Left lobe of liver (tissue), 2 donors: ENCODE results near the gene SLC35D2. TPM values are rescaled to one million over a fixed set of nuclear protein-coding genes. Genes with fewer than 3 reads are reported as not detected.
"Not testable (repeated sequence)": the region's sequence is repeated elsewhere in the genome, so short reads cannot be mapped to it uniquely, and the experiment has no call there.

ENCODE experiments used
- ATAC-seq: fragments of 200-7000 bp; cut with Tn5 transposase; one replicate; pipeline ENCODE4 v1.9.1; 2020; ENCODE audit warnings: mild to moderate bottlenecking, moderate library complexity
- DNase-seq: peaks from one replicate; pipeline ENCODE4 v3.0.0-alpha.2; 2020; ENCODE audit warnings: low spot score
- total RNA-seq: library from RNA; stranded (reverse); gene quantifications from one replicate; pipeline ENCODE4 v1.2.1, GENCODE V29; 2021
- donor health status: DM: no; HTN: no; CAD: no; lungs with moderate emphysema.
- donor health status: DM: no; HTN: yes; CAD: no.

The SLC35D2 gene
- total RNA-seq, 1 donor from 2014 or later = 33.2 TPM

DNA sequence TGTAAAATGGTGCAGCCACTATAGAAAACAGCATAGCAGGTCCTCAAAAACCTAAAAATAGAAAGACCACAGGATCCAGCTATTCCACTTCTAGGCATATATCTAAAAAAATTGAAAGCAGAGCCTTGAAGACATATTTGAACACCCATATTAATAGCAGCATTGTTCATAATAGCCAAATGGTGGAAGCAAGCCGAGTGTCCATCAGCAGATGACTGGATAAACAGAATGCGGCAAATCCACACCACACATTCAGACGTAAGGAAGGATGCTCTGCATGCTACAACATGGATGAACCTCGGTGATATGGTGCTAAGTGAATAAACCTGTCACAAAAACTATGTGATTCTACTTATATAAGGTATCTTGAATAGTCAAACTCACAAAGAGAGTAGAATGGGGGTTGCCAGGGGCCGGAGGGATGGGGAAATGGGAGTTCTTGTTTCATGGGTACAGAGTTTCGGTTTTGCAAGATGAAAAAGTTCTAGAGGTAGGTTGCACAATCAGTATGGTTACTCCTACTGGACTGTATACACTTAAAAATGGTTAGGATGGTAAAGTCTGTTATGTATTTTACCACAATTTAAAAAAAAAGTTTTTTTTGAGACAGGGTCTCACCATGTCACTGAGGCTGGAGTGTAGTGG, 64.5 kb downstream of the SLC35D2 start:
- ATAC-seq (no peak), DNase-seq (no peak)

DNA sequence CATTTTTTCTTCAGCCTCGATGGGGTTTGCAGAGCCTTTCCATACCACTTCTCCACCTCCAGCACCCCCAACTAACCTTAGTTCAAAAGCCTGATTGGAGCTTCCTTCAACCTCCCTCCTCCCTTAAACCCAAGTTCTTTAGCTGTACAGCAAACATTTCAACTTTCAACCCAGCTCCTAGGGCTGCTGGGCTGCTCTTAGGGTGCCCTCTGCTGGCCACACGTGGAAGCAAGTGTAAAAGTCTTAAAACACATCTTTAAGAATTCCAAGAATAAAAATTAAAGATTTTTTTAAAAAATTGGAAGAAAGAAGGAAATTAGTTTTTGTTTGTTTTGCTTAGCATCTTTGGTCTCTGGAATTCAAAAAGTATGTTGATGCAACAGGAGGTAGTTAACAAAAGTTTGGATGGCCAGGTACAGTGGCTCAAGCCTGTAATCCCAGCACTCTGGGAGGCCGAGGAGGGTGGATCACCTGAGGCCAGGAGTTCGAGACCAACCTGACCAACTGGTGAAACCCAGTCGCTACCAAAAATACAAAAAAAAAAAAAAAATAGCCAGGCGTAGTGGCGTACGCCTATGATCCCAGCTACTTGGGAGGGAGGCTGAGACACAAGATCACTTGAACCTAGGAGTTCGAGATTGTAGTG, 66.1 kb downstream of the SLC35D2 start:
- DNase-seq = no peak

DNA sequence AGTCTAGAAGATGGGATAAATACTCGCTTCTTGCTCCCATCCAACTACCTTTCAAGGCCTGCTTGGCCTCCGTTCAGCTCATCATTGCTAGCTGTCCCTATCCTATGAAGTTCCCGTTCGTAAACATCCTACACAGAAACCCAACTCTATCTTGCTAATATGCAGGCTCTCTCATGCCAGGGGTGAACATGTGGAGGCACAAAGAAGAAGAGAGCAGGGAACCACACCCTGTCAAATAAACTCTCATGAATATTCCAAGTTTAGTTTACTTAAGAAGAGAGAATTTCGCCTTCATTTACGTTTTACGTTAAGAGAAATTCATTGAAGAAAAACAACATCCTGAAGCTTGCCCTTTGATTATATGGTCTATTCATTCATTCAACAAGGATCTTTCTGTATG, 73.7 kb downstream of the SLC35D2 start:
- DNase-seq = no peak
- ATAC-seq = no peak

More for the DNA sequence above, 66.1 kb downstream of the SLC35D2 start:
- peak; percentile 92 for ATAC-seq

- not testable (repeated sequence) for ATAC-seq, DNase-seq
Observed at GRCh38 chr9:96306958-96307357, 76.6 kb downstream of the SLC35D2 start.

GRCh38 chr9:96305171-96305570, 78.3 kb downstream of the SLC35D2 start:
- no peak for ATAC-seq

DNA sequence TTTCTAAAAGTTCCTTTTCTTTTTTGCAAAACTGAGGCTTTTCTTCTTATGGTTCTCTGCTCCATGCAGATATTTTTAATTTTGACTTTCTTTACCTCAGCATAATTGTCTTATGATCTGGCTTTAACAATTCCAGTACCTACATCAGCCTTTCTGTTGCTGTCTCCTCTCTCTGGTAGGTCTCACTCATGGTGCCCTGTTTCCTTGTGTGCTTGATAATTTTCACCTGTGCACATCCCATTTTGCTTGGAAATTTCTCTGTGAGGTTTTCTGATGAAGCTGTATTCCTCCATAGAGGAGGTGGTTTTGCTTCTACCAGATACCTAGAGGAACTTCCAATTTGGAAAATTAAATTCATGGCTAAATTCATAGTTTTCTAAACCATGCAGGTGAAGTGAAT, 79.3 kb downstream of the SLC35D2 start:
- DNase-seq (no peak), ATAC-seq (no peak)

More at GRCh38 chr9:96305171-96305570, 78.3 kb downstream of the SLC35D2 start:
- no peak for DNase-seq

GRCh38 chr9:96302021-96302420, 81.5 kb downstream of the SLC35D2 start, which contains the start of gene HSD17B3:
HSD17B3 (minus strand) TSS chr9:96302176; CDS start chr9:96302104, 72 bp downstream.
- no peak for ATAC-seq
- no peak for DNase-seq

GRCh38 chr9:96299823-96300222, 83.7 kb downstream of the SLC35D2 start:
- no peak for ATAC-seq
- DNase-seq = no peak

DNA sequence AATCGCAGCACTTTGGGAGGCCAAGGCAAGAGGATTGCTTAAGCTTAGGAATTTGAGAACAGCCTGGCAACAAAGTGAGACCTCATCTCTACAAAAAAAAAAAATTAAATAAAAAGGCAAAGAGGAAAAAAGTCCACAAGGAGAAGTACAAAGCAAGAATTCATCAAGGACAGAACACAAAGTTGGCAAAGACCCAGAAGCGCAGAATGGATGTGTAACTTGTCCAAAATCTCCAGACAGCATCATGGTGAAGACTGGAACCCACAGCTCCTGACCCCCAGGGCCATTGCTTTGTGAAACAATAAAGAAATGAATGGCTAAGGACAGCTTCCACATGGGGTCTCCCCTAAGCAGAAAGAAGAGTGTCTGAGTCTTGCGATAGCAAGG, 89.4 kb downstream of the SLC35D2 start:
- DNase-seq = no peak
- no peak for ATAC-seq

DNA sequence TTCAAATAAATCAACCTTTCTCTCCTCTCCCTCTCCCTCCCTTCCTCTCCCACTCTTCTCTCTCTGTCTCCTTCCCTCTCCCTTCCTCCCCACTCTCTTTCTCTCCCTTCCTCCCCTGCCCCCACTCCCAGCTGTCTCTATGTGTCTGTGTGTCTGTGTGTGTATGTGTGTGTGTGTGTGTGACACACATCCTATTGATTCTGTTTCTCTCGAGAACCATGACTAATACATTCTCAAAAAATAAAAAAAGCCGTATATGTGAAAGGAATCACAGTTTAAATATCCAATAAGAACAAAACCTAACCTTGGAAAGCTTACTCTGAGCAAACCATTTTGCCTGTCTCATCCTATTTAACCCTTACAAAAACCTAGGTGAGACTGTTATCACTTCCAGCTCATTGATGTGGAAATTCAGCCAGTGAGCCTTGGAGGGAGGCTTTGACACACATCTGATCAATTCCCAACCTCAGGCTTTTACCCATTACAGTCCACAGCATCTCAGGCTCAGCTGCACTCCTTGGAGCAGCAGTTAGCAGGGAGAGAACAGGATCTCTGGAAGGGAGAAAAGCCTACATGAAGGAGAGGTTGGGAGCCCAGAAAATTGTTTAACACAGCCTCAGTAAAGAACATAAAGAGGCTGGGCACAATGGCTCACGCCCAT, 89.9 kb downstream of the SLC35D2 start:
- ATAC-seq = no peak
- no peak for DNase-seq

DNA sequence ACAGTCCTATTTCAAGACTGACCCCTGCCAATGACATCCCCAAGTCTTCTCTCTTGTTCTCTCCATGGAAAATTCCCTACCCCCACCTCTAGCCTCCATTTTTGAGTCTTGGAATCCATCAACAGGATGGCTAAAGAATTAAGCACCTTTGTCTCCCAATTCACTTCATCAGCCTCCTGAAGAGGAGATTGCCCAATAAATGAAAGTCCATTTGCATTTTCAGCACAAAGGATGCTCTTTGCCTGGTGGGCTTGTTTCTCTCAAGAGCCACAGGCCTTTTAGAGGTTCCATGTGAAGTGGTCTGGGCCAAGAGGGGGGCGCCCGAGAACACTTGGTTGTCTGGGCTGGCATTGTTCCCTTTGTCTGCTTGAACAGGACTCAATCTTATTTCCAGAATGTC, 94.1 kb downstream of the SLC35D2 start:
- no peak for ATAC-seq

DNA sequence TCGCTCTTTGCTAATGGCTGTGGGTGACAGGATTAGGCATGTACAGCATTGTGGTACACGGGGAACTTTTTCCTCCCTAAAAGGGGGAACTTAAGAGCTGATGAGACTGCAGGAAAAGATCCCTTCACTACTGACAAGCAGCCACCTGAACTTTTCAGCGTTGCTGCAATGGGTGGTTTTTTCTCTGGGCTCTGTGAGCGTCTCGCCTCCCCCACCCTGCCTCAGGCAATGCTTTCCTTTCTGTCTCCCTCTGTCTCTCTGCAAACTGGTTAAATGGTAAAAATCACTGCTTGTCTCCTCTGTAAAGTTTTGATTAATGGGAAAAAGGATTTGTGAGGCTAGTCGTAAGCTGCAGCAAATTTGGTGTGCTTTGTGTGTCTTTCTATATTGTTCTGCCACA, 101.9 kb downstream of the SLC35D2 start:
- no peak for DNase-seq
- no peak for ATAC-seq

More for the DNA sequence above, 94.1 kb downstream of the SLC35D2 start:
- DNase-seq = no peak

DNA sequence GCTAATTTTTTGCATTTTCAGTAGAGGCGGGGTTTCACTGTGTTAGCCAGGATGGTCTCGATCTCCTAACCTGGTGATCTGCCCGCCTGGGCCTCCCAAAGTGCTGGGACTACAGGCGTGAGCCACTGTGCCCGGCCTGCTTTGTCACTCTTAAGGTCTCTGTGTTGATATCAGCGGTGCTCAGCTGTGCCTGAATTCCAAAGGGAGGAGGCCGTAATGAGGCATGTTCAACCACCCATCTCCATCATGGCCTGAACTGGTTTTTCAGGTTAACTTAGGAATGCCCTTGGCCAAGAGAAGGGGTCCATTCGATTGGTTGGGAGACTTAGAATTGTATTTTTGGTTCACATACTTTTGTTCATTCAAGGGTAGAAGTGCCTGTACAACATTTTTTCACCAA, 103.6 kb downstream of the SLC35D2 start:
- no peak for DNase-seq
- no peak for ATAC-seq

- ATAC-seq (no peak), DNase-seq (no peak)
Observed at GRCh38 chr9:96274939-96275338, 108.6 kb downstream of the SLC35D2 start.

Other genes starting within 250 kb of the SLC35D2 start
- 1.7 TPM for gene HSD17B3, start 81.5 kb downstream of the SLC35D2 start, total RNA-seq
- 1.0 TPM for gene ZNF367, start 34.7 kb upstream of the SLC35D2 start, total RNA-seq
- gene HABP4, start 66.5 kb upstream of the SLC35D2 start, total RNA-seq = 2.4 TPM
- gene CDC14B, start 236.1 kb upstream of the SLC35D2 start, total RNA-seq = 29.0 TPM